SH-SY5Y (cell line): Measurements from ENCODE around the gene PSKH1.

Source experiments
- GATA2 ChIP-seq: IDR thresholded peaks from 2 replicates; pipeline ENCODE4 v1.6.1; 2011; ENCODE audit warnings: mild to moderate bottlenecking, low read depth, low read length
- GATA3 ChIP-seq: IDR thresholded peaks from 2 replicates; pipeline ENCODE4 v1.6.1; 2011; ENCODE audit warnings: low read depth, mild to moderate bottlenecking, low read length, moderate library complexity

- no peak for TF ChIP-seq GATA3
- TF ChIP-seq GATA2 = no peak
Observed at GRCh38 chr16:67962135-67962534, 69.1 kb downstream of the PSKH1 start.
